Neuronal stem cell (in vitro differentiated cells): ENCODE measurements around the gene SHE.

Experiments used
- DNase-seq: peaks from one replicate; pipeline ENCODE4 v3.0.0-alpha.2; 2013; ENCODE audit warnings: low spot score
- H2AFZ ChIP-seq: one replicate; pipeline ENCODE4 v1.6.1; 2013; ENCODE audit warnings: mild to moderate bottlenecking, low read length, inconsistent platforms
- H2AK5ac ChIP-seq: 2 replicates; pipeline ENCODE4 v1.6.1; 2013; ENCODE audit warnings: low read depth, mild to moderate bottlenecking, inconsistent platforms, low read length, moderate library complexity, mixed read lengths
- H2BK120ac ChIP-seq: 2 replicates; pipeline ENCODE4 v1.6.1; 2013; ENCODE audit warnings: low read depth, mild to moderate bottlenecking, inconsistent platforms, low read length, moderate library complexity, mixed read lengths
- H2BK12ac ChIP-seq: one replicate; pipeline ENCODE4 v1.6.1; 2013; ENCODE audit warnings: low read length, inconsistent platforms
- H2BK15ac ChIP-seq: 2 replicates; pipeline ENCODE4 v1.6.1; 2013; ENCODE audit warnings: mild to moderate bottlenecking, low read length, inconsistent platforms, mixed read lengths
- H2BK5ac ChIP-seq: one replicate; pipeline ENCODE4 v1.6.1; 2013; ENCODE audit warnings: inconsistent platforms, mild to moderate bottlenecking, low read length, moderate library complexity
- H3K14ac ChIP-seq: one replicate; pipeline ENCODE4 v1.6.1; 2013; ENCODE audit warnings: low read length, inconsistent platforms
- H3K18ac ChIP-seq: 2 replicates; pipeline ENCODE4 v1.6.1; 2013; ENCODE audit warnings: low read length, inconsistent platforms
- H3K23ac ChIP-seq: 2 replicates; pipeline ENCODE4 v1.6.1; 2013; ENCODE audit warnings: low read depth, mild to moderate bottlenecking, mixed read lengths, low read length, inconsistent platforms; ENCODE audit not compliant: poor library complexity
- H3K27ac ChIP-seq: replicated peaks from 3 replicates; pipeline ENCODE4 v1.5.1; 2013; ENCODE audit warnings: low read length, inconsistent platforms
- H3K27me3 ChIP-seq, 3 experiments: 2 replicates each; pipeline ENCODE4 v1.6.1; 2013; ENCODE audit warnings: low read length in 3 of 3, mild to moderate bottlenecking in 2 of 3, inconsistent platforms in 1 of 3, low read depth in 1 of 3, mixed read lengths in 1 of 3, moderate library complexity in 1 of 3; ENCODE audit not compliant: control insufficient read depth in 3 of 3, insufficient read depth in 3 of 3
- H3K36me3 ChIP-seq, 2 donors: replicated peaks in 1 of 2; 2 replicates each; pipeline ENCODE4 v1.6.1; 2013; ENCODE audit warnings: low read length in 2 of 2; ENCODE audit not compliant: control insufficient read depth in 2 of 2, insufficient read depth in 2 of 2
- H3K4ac ChIP-seq: 2 replicates; pipeline ENCODE4 v1.6.1; 2013; ENCODE audit warnings: inconsistent platforms, mild to moderate bottlenecking, low read length, moderate library complexity
- H3K4me1 ChIP-seq, 2 donors: 1 replicate in 1 of 2; 2 replicates in 1 of 2; pipeline ENCODE4 v1.6.1; 2013; ENCODE audit warnings: low read length in 2 of 2, low read depth in 1 of 2; ENCODE audit not compliant: control insufficient read depth in 2 of 2, insufficient read depth in 1 of 2
- H3K4me2 ChIP-seq: one replicate; pipeline ENCODE4 v1.6.1; 2013; ENCODE audit warnings: mild to moderate bottlenecking, low read length, inconsistent platforms; ENCODE audit not compliant: insufficient read depth, poor library complexity, severe bottlenecking
- H3K4me3 ChIP-seq, 2 donors: 2 replicates each; pipeline ENCODE4 v1.5.1; 2013; ENCODE audit warnings: low read length in 2 of 2, mild to moderate bottlenecking in 2 of 2, inconsistent platforms in 1 of 2, moderate library complexity in 1 of 2
- H3K79me1 ChIP-seq: one replicate; pipeline ENCODE4 v1.6.1; 2013; ENCODE audit warnings: low read depth, mild to moderate bottlenecking, inconsistent platforms, low read length, moderate library complexity
- H3K9ac ChIP-seq: one replicate; pipeline ENCODE4 v1.6.1; 2013; ENCODE audit warnings: mild to moderate bottlenecking, low read depth, low read length, inconsistent platforms; ENCODE audit not compliant: poor library complexity
- H3K9me3 ChIP-seq, 2 donors: replicated peaks in 1 of 2; 2 replicates each; pipeline versions ENCODE3 to v1.6.1; 2013; ENCODE audit warnings: low read length in 2 of 2, mild to moderate bottlenecking in 2 of 2, inconsistent platforms in 1 of 2, low read depth in 1 of 2, mixed read lengths in 1 of 2, moderate library complexity in 1 of 2; ENCODE audit not compliant: control insufficient read depth in 2 of 2, insufficient read depth in 1 of 2
- H4K8ac ChIP-seq: one replicate; pipeline ENCODE4 v1.6.1; 2013; ENCODE audit warnings: low read depth, mild to moderate bottlenecking, inconsistent platforms, low read length, moderate library complexity
- H4K91ac ChIP-seq: one replicate; pipeline ENCODE4 v1.6.1; 2013; ENCODE audit warnings: low read length, low read depth, mild to moderate bottlenecking, inconsistent platforms; ENCODE audit not compliant: poor library complexity
- WGBS, 2 donors: extraction: QIAGEN DNeasy Blood & Tissue Kit; methylation state at CpG; one replicate each; pipeline ENCODE4 v1.1.7; 2013; ENCODE audit warnings: missing lambda C conversion rate in 2 of 2, mixed read lengths in 1 of 2; ENCODE audit not compliant: insufficient read length in 2 of 2, insufficient replicate concordance in 1 of 2; ENCODE audit errors: extremely low coverage in 2 of 2; 5-methylcytosine and 5-hydroxymethylcytosine counted together

SHE gene

DNA sequence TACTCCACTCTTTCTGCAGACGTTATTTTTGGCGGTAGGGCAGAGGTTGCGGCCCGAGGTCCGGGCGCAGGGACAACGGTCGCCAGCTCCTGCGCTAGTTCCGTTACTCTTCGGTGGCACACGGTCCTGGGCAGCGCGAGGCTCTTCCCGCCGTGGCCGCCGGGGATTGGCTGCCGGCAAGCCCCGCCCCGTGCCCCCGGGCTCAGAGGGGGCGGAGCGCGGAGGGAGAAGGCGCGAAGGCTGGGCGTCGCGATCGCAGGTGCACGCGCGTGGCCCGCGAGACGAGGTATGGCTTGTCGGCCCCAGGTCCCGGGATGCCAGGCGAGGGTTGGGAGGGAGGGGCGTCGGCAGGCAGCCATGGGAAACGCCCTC lies 518 bp upstream of the SHE start:
- no CpG with 5 or more reads among the region's 43 CpGs for WGBS, 2 donors
- no peak overlapping the region for H2BK15ac ChIP-seq
- H3K27me3 ChIP-seq, result peaks cover 29 to 79% (median 48%) of the 10 kb centered on the region in 3 experiments
- H3K14ac ChIP-seq, result no peak overlapping the region
- no peak overlapping the region for H3K27ac ChIP-seq
- no peak overlapping the region for H2BK5ac ChIP-seq
- H4K8ac ChIP-seq, result no peak overlapping the region
- H3K9me3 ChIP-seq, result peaks cover 8 to 18% of the 10 kb centered on the region in 2 donors
- no peaks in the 10 kb centered on the region for H3K4me1 ChIP-seq
- H2AFZ ChIP-seq, result peak overlapping the region; percentile 80
- H3K36me3 ChIP-seq, result no peaks in the 10 kb centered on the region
- H3K79me1 ChIP-seq, result no peaks in the 10 kb centered on the region
- H2BK12ac ChIP-seq, result no peak overlapping the region
- H2AK5ac ChIP-seq, result no peak overlapping the region
- no peak overlapping the region for H3K4ac ChIP-seq
- H3K23ac ChIP-seq, result peak overlapping the region; percentile 71
- no peak for DNase-seq
- H3K9ac ChIP-seq, result no peak overlapping the region
- peak overlapping the region; percentile 65 for H3K18ac ChIP-seq
- H3K4me3 ChIP-seq, result peak overlapping the region in 1 of 2 donors; percentile 40
- no peak overlapping the region for H2BK120ac ChIP-seq
- H3K4me2 ChIP-seq, result no peak overlapping the region
- H4K91ac ChIP-seq, result no peak overlapping the region

DNA sequence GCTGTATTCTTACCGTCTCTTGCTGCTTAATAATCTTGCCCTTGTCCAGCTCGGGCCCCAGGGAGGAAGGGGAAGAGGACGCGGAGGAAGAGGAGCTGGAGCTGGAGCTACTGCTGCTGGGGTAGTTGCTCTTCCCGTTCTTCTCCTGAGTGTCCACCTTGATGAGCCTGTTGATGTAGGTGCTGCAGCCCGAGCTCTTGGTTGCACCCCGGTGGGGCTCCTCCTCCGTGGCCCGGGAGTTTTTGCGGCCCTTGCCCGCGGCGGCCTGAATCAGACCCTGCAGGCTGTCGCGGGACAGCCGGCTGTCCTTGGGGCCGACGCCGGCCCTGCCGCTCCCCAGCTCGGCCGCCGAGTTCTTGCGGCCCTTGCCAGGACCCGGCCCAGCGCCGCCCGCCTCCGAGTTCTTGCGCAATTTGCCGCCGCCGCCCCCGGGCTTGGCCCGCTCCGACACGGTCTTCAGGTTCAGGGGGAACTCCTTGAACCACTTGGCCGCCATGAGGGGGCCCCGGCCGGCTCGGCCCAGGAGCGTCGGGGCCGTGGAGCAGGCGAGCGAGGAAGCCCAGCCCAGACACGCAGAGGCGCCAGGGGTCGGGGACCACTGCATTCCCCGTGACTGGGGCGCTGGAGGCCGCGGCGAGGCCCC lies 668 bp downstream of the SHE start:
- Histone ChIP-seq H3K9me3 (peaks cover 8 to 18% of the 10 kb centered on the region in 2 donors), H3K4me2 (peak overlapping the region; percentile 31), H4K8ac (no peak overlapping the region), H3K9ac (no peak overlapping the region), H2BK5ac (no peak overlapping the region), H2BK15ac (peak overlapping the region; percentile 65), H3K4me3 (peak overlapping the region; percentile 4 to 65), H3K18ac (peak overlapping the region; percentile 67), H3K14ac (no peak overlapping the region), H3K4me1 (peaks cover 1 to 7% of the 10 kb centered on the region in 2 donors), H3K36me3 (no peaks in the 10 kb centered on the region), H2AFZ (peak overlapping the region; percentile 80), H2AK5ac (no peak overlapping the region), H3K4ac (no peak overlapping the region), H4K91ac (no peak overlapping the region), H3K23ac (no peak overlapping the region), H2BK12ac (no peak overlapping the region), H3K27me3 (peaks cover 29 to 76% (median 48%) of the 10 kb centered on the region in 3 experiments), H3K79me1 (no peaks in the 10 kb centered on the region), H3K27ac (no peak overlapping the region), H2BK120ac (no peak overlapping the region)
- WGBS, 2 donors, result no CpG with 5 or more reads among the region's 54 CpGs
- DNase-seq, result no peak

DNA sequence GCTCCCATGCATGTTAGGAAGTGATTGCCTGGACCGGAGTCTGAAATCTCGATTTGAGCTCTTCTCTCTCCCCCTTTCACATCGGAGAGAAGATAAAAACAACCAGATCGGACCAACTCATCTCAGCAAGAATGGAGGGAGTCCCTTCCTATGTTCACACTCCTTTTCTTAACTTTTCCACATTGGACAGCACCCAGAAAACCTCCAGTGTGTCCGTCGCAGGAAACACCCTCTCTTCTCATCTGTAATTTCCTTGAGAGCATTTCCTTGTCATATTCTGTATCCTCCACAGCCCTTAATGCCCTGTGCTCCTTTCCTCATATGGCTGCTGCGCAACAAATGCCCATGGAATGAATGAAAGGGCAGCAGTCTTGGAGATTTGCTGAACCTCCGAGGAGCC lies 1.7 kb downstream of the SHE start:
- H3K23ac ChIP-seq, result no peak overlapping the region
- H3K14ac ChIP-seq, result no peak overlapping the region
- no peak overlapping the region for H2BK15ac ChIP-seq
- H3K4me3 ChIP-seq, result no peak overlapping the region
- H2AK5ac ChIP-seq, result no peak overlapping the region
- no peak overlapping the region for H3K18ac ChIP-seq
- no CpG with 5 or more reads among the region's 8 CpGs for WGBS, 2 donors
- H2BK5ac ChIP-seq, result no peak overlapping the region
- H3K79me1 ChIP-seq, result no peaks in the 10 kb centered on the region
- H2BK120ac ChIP-seq, result no peak overlapping the region
- H3K9ac ChIP-seq, result no peak overlapping the region
- no peak overlapping the region for H3K4ac ChIP-seq
- H2AFZ ChIP-seq, result no peak overlapping the region
- no peak overlapping the region for H3K4me2 ChIP-seq
- no peak overlapping the region for H4K8ac ChIP-seq
- no peak overlapping the region for H2BK12ac ChIP-seq
- no peak for DNase-seq
- peaks cover 6 to 14% of the 10 kb centered on the region in 2 donors for H3K9me3 ChIP-seq
- peaks cover 29 to 70% (median 48%) of the 10 kb centered on the region in 3 experiments for H3K27me3 ChIP-seq
- no peaks in the 10 kb centered on the region for H3K36me3 ChIP-seq
- H3K4me1 ChIP-seq, result peaks cover 1 to 10% of the 10 kb centered on the region in 2 donors
- no peak overlapping the region for H4K91ac ChIP-seq
- H3K27ac ChIP-seq, result no peak overlapping the region

DNA sequence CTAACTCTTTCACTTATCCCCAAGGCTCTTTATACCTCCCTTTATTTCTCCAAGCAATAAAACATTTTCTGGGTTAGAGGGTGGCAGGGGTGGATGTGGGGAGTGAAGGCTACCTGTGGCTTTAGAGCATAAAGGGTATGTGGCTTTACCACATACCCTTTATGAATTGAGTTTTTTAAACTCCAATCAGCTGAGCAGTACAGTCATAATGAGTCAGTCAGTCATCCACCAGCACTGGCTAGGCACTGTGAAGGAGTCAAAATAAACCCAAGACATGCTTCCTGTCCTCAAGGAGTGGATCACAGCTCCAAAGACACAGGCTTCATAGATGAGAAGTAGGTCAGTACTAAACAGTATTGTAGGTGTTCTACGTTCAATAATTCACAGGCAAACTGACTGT lies 2.8 kb downstream of the SHE start:
- no peak overlapping the region for H3K23ac ChIP-seq
- no peak overlapping the region for H3K4me3 ChIP-seq
- peaks cover 1 to 10% of the 10 kb centered on the region in 2 donors for H3K4me1 ChIP-seq
- no peaks in the 10 kb centered on the region for H3K79me1 ChIP-seq
- H3K14ac ChIP-seq, result no peak overlapping the region
- no peak overlapping the region for H2BK12ac ChIP-seq
- no peak overlapping the region for H3K18ac ChIP-seq
- no peak overlapping the region for H2AK5ac ChIP-seq
- H2AFZ ChIP-seq, result no peak overlapping the region
- H3K9me3 ChIP-seq, result peaks cover 6 to 14% of the 10 kb centered on the region in 2 donors
- peaks cover 29 to 60% (median 48%) of the 10 kb centered on the region in 3 experiments for H3K27me3 ChIP-seq
- no peaks in the 10 kb centered on the region for H3K36me3 ChIP-seq
- H2BK15ac ChIP-seq, result no peak overlapping the region
- H3K4ac ChIP-seq, result no peak overlapping the region
- no peak overlapping the region for H3K4me2 ChIP-seq
- no CpG with 5 or more reads among the region's 1 CpG for WGBS, 2 donors
- no peak overlapping the region for H2BK120ac ChIP-seq
- no peak overlapping the region for H3K27ac ChIP-seq
- no peak overlapping the region for H4K8ac ChIP-seq
- DNase-seq, result no peak
- H3K9ac ChIP-seq, result no peak overlapping the region
- no peak overlapping the region for H2BK5ac ChIP-seq
- no peak overlapping the region for H4K91ac ChIP-seq
